PC-3 (cell line): Measurements from ENCODE around the gene ATP10B. TPM values are rescaled to one million over a fixed set of nuclear protein-coding genes. Genes with fewer than 3 reads are reported as not detected.
"Not testable (repeated sequence)": the region's sequence is repeated elsewhere in the genome, so short reads cannot be mapped to it uniquely, and the experiment has no call there.

Source experiments
- ATAC-seq: fragments of 200-7000 bp; cut with Tn5 transposase; 2 replicates; pipeline ENCODE4 v1.9.1; 2020; ENCODE audit warnings: mild to moderate bottlenecking, moderate library complexity
- BruUV-seq: library from RNA; stranded (reverse); fragments of 400-500 nt; replicated peaks from 2 replicates; lab custom pipeline; 2021; lab: Mats Ljungman, UMichigan
- CTCF ChIA-PET: fragments of 300-600 bp; sonication (Branson Sonifier 250); formaldehyde crosslinking; loops from one replicate; lab custom pipeline; 2022; ENCODE audit warnings: antibody characterized with exemption; lab: Charles Lee
- POLR2A ChIA-PET: fragments of 300-600 bp; sonication (Branson Sonifier 250); formaldehyde crosslinking; loops from one replicate; lab custom pipeline; 2022; ENCODE audit warnings: antibody characterized with exemption; ENCODE audit not compliant: unreplicated experiment; lab: Charles Lee
- DNase-seq: peaks from one replicate; pipeline ENCODE4 v3.0.0-alpha.2; 2015
- H2AFZ ChIP-seq: fragments of 300-600 bp; sonication (generic); 2 replicates; pipeline ENCODE4 v1.6.0; 2016; ENCODE audit warnings: antibody characterized with exemption, low read length
- H3F3A ChIP-seq: fragments of 300-600 bp; sonication (generic); one replicate; pipeline ENCODE4 v1.6.0; 2017; ENCODE audit warnings: antibody characterized with exemption, low read length, control low read depth, mild to moderate bottlenecking; ENCODE audit not compliant: unreplicated experiment
- H3K27ac ChIP-seq: fragments of 300-600 bp; sonication (generic); 2 replicates; pipeline ENCODE4 v1.5.1; 2016; ENCODE audit warnings: mild to moderate bottlenecking, low read length
- H3K27me3 ChIP-seq: fragments of 300-600 bp; sonication (generic); 2 replicates; pipeline ENCODE4 v1.6.1; 2016; ENCODE audit warnings: low read length, mixed read lengths
- H3K36me3 ChIP-seq: fragments of 300-600 bp; sonication (generic); 2 replicates; pipeline ENCODE4 v1.6.1; 2016; ENCODE audit warnings: low read depth, mixed run types, low read length, mixed read lengths
- H3K4me1 ChIP-seq: fragments of 300-600 bp; sonication (generic); 2 replicates; pipeline ENCODE4 v1.5.1; 2016; ENCODE audit warnings: low read length; ENCODE audit not compliant: insufficient read depth
- H3K4me2 ChIP-seq: fragments of 300-600 bp; sonication (generic); 2 replicates; pipeline ENCODE4 v1.6.0; 2016; ENCODE audit warnings: low read length
- H3K4me3 ChIP-seq: fragments of 300-600 bp; sonication (generic); 2 replicates; pipeline ENCODE4 v1.5.1; 2016; ENCODE audit warnings: mild to moderate bottlenecking, low read length, mixed read lengths
- H3K79me2 ChIP-seq: fragments of 300-600 bp; sonication (generic); 2 replicates; pipeline ENCODE4 v1.6.1; 2017; ENCODE audit warnings: low read length, mixed read lengths
- H3K9ac ChIP-seq: fragments of 300-600 bp; sonication (generic); 2 replicates; pipeline ENCODE4 v1.6.0; 2016; ENCODE audit warnings: mild to moderate bottlenecking, low read length
- H3K9me2 ChIP-seq: fragments of 300-600 bp; sonication (generic); replicated peaks from 2 replicates; pipeline ENCODE4 v1.6.1; 2016; ENCODE audit warnings: mixed run types, low read length, mixed read lengths
- H3K9me3 ChIP-seq: fragments of 300-600 bp; sonication (generic); 2 replicates; pipeline ENCODE4 v1.6.1; 2016; ENCODE audit warnings: low read length, mixed read lengths
- H4K20me1 ChIP-seq: fragments of 300-600 bp; sonication (generic); 2 replicates; pipeline ENCODE4 v1.6.1; 2016; ENCODE audit warnings: low read length, mixed read lengths
- CTCF ChIP-seq: fragments of 300-600 bp; sonication (generic); conservative IDR thresholded peaks from 2 replicates; pipeline ENCODE4 v1.5.1; 2017; ENCODE audit warnings: antibody characterized with exemption, low read depth, mild to moderate bottlenecking, low read length
- EZH2 ChIP-seq: fragments of 300-600 bp; sonication (generic); IDR thresholded peaks from one replicate; pipeline ENCODE4 v1.6.1; 2017; ENCODE audit warnings: antibody characterized with exemption, mild to moderate bottlenecking, low read length; ENCODE audit not compliant: unreplicated experiment
- EZH2phosphoT487 ChIP-seq: fragments of 300-600 bp; sonication (generic); IDR thresholded peaks from 2 replicates; pipeline ENCODE4 v1.6.1; 2018; ENCODE audit warnings: mild to moderate bottlenecking, antibody characterized with exemption, low read length, borderline replicate concordance
- intact Hi-C: fragments of 100-400 bp; cut with micrococcal nuclease; formaldehyde crosslinking; loops from 2 replicates; pipeline ENCODE4 v1.9.0; 2023
- total RNA-seq: library from RNA; depleted of rRNA; stranded (reverse); fragments of >200 nt; gene quantifications from 2 replicates; pipeline ENCODE4 v1.2.3, GENCODE V29; 2014

The ATP10B gene
- total RNA-seq, 1 experiment from 2014 or later = not detected

DNA sequence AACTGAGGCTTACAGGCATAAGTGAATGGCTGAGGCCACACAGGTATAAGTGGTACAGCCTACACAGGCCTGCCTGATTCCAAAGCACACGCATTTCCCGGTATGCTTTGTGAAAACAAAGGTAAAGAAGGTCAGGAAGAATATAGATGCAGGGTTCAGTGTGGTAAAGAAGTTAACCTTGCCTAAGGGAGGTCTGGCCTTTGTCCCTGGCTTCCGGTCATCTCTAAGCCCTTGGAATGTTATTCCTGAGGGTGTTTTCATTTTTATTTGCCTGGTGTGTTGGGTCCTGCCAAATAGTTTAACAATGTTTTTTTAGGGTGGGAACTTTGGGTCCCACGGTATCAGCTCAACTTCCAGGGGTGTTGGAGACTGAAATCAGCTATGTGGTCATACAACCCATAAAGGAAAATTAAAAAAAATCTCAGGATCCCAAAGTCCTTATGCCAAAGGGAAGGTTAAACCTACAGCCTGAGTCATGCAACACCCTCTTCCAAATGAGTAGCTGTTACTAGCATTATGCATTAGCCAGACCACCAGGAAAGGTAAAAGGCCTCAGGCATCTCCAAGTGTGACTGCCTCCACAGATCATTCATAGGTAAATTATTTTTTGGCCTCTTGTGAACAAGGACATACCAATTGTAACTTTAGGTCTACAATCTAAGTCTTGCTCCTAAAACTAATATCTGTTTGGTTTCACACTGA lies 124.6 kb downstream of the ATP10B start:
- ChIA-PET CTCF (no interaction called here), POLR2A (no interaction called here)
- Histone ChIP-seq H4K20me1 (no peaks in the 10 kb centered on the region), H2AFZ (no peak overlapping the region), H3K27ac (no peak overlapping the region), H3F3A (no peaks in the 10 kb centered on the region), H3K36me3 (no peaks in the 10 kb centered on the region), H3K79me2 (no peaks in the 10 kb centered on the region), H3K27me3 (no peaks in the 10 kb centered on the region), H3K9ac (no peak overlapping the region), H3K9me2 (no peaks in the 10 kb centered on the region), H3K4me3 (no peak overlapping the region), H3K9me3 (no peaks in the 10 kb centered on the region; the same call in 1 of the 2 replicates), H3K4me2 (no peak overlapping the region), H3K4me1 (no peaks in the 10 kb centered on the region)
- no peak for ATAC-seq
- DNase-seq = no peak
- intact Hi-C loops = no loop called here
- no TSS peak for BruUV-seq
- no peak for TF ChIP-seq EZH2
- no peak for TF ChIP-seq EZH2phosphoT487
- no peak for TF ChIP-seq CTCF

DNA sequence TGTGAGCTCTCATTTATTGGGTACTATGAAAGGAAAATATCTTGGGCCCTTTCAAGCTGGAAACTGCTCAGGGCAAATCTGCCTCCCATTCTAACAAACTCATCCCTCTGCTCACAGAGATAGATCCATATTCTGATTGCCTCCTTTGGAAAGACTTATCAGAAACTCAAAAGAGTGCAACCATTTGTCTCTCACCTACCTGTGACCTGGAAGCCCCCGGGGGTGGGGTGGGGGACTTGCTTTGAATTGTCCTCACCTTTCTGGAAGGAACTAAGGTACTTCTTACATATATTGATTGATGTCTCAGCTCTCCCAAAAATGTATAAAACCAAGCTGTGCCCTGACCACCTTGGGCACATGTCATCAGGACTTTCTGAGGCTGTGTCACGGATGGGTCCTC lies 125.3 kb downstream of the ATP10B start:
- no peak for ATAC-seq
- H3K4me3 ChIP-seq = no peak overlapping the region
- ChIA-PET POLR2A (no interaction called here), CTCF (no interaction called here)
- no peak for DNase-seq
- H3K9me2 ChIP-seq = no peaks in the 10 kb centered on the region
- no peak overlapping the region for H3K4me2 ChIP-seq
- H3K4me1 ChIP-seq = no peaks in the 10 kb centered on the region
- H3K9ac ChIP-seq = no peak overlapping the region
- H3F3A ChIP-seq = no peaks in the 10 kb centered on the region
- no TSS peak for BruUV-seq
- no peaks in the 10 kb centered on the region for H3K79me2 ChIP-seq
- intact Hi-C loops = no loop called here
- no peak for TF ChIP-seq EZH2phosphoT487
- no peak for TF ChIP-seq EZH2
- TF ChIP-seq CTCF = no peak
- no peak overlapping the region for H2AFZ ChIP-seq
- H3K9me3 ChIP-seq = no peaks in the 10 kb centered on the region; the same call in 1 of the 2 replicates
- H3K27me3 ChIP-seq = no peaks in the 10 kb centered on the region
- no peak overlapping the region for H3K27ac ChIP-seq
- no peaks in the 10 kb centered on the region for H4K20me1 ChIP-seq
- H3K36me3 ChIP-seq = no peaks in the 10 kb centered on the region

- Histone ChIP-seq H3K27me3 (no peaks in the 10 kb centered on the region), H3K27ac (no peak overlapping the region), H4K20me1 (no peaks in the 10 kb centered on the region), H3K36me3 (no peaks in the 10 kb centered on the region), H2AFZ (no peak overlapping the region), H3K4me2 (no peak overlapping the region), H3K9me3 (no peaks in the 10 kb centered on the region), H3K4me3 (no peak overlapping the region), H3F3A (no peaks in the 10 kb centered on the region), H3K9me2 (no peaks in the 10 kb centered on the region), H3K4me1 (no peaks in the 10 kb centered on the region), H3K9ac (no peak overlapping the region), H3K79me2 (no peaks in the 10 kb centered on the region)
- ChIA-PET POLR2A (no interaction called here), CTCF (no interaction called here)
- DNase-seq (no peak), ATAC-seq (no peak)
- BruUV-seq = no TSS peak
- intact Hi-C loops = no loop called here
- no peak for TF ChIP-seq CTCF
These were observed 131.2 kb downstream of the ATP10B start for GRCh38 chr5:160720822-160721221.

DNA sequence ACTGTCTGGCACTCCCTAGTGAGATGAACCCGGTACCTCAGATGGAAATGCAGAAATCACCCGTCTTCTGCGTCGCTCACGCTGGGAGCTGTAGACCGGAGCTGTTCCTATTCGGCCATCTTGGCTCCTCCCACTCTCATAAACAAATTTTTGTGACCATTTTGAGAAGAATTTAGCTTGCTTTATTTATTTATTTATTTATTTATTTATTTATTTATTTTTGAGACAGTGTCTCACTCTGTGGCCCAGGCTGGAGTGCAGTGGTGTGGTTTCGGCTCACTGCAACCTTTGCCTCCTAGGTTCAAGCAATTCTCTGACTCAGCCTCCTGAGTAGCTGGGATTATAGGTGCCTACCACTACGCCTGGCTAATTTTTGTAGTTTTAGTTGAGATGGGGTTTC lies 136.5 kb downstream of the ATP10B start:
- H3K4me3 ChIP-seq, H3K4me1 ChIP-seq, POLR2A ChIA-PET, ATAC-seq, H3K9me2 ChIP-seq, DNase-seq, H3K9ac ChIP-seq, H3K27me3 ChIP-seq, H3K9me3 ChIP-seq, H3F3A ChIP-seq, H3K36me3 ChIP-seq, H3K27ac ChIP-seq, CTCF ChIA-PET, H3K79me2 ChIP-seq, BruUV-seq, H3K4me2 ChIP-seq, intact Hi-C loops, H4K20me1 ChIP-seq, H2AFZ ChIP-seq: not testable (repeated sequence)
